TTC549 (cell line): ENCODE data around the gene FUT7.
"Not testable (repeated sequence)": the region's sequence is repeated elsewhere in the genome, so short reads cannot be mapped to it uniquely, and the experiment has no call there.

Experiments used
- FAIRE-seq: peaks from 2 replicates; lab custom pipeline; 2012; peaks lifted over from hg19 to GRCh38; lab: Jason Lieb, UNC

FUT7 gene

DNA sequence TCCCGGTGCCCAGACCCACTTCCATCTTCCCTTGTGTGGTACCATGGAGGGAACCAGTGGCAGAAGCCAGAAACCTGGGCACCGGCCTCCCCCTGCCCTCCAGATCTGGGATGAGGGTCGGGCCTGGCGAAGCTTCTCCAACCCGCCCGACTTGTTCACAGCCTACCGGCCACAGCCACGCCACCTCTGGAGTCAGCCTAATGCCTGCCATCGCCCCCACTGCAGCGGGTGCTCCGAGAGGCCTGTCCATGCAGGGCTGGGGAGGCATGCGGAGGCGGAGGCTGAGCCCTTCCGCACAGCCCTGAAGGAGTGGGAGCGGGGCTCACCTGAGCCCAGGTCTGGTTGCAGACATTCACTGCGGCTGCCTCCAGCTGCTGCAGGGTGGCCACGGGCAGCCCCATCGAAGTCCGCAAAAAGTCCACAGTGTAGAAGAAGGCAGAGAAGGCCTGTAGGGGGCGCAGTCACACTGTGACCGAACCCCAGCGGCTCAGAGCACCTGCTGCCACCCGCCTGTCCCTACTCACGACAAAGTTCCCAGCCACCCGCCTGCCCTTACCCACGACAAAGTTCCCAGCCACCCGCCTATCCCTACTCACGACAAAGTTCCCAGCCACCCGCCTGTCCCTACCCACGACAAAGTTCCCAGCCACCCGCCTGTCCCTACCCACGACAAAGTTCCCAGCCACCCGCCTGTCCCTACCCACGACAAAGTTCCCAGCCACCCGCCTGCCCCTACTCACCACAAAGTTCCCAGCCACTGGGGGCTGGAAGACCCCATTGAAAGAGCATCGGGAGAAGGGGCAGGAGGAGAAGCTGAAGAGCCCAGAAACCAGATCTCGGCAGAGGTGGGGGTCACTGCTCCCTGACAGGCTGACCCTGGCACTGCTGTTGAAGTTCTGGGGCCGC is 17.9 kb upstream of the FUT7 start:
- no peak for FAIRE-seq

DNA sequence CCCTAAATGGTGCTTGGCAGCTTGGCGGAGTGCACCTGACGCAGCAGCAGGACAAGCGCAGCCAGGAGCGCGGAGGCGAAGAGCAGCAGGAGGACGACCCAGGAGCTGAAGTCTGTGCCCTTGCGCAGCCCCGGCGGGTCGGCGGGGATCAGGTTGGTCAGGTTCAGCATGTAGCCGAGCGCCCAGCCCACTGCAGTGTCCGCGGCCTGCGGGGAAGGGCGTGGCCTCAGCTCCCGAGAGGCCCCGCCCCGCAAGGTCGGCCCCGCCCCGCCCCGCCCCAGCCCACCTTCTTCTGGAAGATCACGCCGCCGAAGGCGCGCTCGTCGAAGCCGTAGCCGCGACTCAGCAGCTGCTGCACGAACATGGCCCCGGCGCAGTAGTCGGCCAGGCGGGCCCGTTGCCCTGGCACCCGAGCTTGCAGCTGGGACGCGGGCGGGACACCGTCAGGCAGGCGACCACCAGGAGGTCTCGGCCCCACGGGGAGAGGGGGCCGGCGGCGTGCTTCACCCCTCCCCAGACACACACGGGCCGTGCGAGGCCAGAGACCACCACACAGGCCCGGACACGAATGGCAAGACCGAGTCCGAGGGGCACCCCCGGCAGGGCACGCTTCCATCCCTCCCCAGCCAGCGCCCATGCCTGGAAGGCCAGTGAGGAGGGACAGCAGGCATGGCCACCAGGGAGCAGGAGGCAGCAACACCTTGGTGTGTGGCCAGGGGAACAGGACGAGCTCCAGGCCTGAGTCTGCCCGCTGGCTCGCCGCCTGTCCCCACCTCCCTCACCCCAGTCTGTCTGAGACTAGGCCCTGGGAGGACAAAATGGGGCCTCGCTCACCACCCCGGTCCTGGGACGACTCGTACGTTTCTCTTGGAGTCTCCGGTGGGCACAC is 17.0 kb upstream of the FUT7 start:
- FAIRE-seq: no peak

DNA sequence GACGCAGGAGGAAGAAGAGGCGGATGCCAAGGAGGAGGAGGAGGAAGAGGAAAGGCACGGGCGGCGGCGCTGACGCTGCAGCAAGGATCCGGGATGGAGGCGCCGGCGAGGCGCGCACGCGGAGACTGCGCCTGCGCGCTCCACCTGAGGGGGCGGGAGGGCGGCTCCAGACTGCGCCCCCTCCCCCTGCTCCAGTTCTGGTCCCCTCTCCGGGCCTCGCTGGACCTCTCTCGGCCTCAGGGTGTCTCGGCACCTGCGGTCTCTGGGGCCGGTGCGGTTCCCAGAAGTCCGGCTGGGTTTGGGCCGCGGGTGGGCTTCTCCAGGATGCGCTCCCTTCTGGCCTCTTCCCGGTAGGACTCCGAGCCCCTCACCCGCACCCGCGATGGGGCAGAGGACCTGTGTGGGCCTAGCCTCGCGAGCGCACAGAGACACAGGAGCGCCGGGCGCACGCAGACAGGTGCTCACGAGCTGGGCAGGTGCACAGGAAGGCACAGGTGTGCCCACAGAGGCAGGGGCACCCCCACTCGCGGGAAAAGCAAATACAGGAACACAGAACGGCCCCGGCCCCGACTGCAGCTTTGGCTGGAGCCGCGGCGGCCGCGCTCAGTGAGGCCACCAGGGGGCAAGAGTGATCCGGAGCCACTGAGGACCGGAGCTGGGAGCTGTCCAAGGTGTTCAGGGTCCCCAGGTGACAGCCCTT is 14.3 kb upstream of the FUT7 start, which contains the start of gene NPDC1:
NPDC1 (minus strand) TSS at position 90 of the 700 bp plus-strand sequence. CDS start 188 bp downstream, outside the sequence.
- FAIRE-seq: no peak

DNA sequence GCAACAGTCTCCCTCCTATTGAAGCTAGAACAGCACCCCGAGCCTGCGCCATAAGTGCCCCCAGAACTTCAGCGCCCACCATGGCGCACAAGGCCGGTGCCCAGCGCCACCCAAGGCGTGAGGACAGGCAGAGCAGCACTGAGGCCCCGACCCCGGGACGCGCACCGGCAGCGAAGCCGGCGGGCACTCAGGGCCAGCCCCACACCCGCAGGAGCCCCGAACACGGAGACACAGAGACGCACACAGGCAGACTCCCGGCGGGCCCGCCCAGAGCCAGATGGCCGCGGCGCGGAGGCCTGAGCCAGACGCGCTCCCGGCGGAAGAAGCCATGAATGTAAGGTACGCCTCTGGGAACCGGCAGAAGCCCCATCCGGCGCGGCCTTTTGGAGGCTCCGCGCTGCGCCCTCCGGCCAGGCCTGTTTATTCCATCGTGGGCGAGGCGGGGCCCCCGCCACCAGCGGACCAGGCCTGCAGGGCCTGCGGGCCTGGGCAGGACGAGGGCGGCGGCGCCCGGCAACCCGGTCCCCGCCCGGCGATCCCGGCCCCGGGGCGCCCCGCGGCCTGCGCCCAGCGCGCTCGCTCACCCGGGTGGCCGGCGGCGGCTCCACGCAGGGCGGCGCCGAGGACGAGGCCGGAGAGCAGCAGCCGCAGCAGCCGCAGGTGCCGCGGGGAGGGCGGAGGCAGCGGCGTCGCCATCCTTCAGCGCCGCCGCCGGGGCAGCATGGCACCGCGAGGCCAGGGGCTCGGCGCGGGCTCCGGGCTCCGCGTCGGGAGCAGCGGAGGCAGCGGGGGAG is 13.6 kb upstream of the FUT7 start:
- FAIRE-seq: no peak

DNA sequence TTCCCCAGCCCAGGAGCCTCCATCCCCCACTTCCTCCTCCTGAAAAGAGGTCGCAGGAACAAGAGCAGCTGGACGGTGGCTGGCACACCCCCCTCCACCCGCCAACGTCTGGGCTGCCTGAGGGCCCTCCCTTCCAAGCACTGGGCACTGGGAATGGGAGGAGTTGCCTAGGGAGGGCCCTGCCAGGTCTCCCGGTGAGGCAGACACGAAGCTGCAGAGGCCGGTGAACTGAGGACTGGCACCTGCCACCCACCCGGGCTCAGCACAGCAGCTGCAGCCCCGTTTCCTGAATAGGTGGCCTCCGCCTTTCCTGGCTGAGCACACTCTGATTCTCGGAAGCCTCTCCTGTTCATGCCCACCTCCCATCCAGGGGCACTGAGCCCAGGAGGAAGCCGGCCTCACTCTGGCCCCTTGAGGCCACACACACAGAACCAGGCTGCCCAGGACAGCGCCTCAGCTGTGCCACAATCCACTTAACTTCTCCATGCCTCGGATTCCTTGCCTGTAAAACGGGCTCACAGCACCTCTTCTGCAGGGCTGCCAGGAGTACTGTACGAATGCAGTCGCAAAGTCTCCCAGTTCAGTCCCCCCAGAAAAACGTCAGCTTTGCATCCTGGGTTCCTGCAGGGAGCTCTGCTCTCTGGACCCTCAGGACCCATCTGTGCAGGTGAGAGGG is 12.8 kb upstream of the FUT7 start:
- no peak for FAIRE-seq

DNA sequence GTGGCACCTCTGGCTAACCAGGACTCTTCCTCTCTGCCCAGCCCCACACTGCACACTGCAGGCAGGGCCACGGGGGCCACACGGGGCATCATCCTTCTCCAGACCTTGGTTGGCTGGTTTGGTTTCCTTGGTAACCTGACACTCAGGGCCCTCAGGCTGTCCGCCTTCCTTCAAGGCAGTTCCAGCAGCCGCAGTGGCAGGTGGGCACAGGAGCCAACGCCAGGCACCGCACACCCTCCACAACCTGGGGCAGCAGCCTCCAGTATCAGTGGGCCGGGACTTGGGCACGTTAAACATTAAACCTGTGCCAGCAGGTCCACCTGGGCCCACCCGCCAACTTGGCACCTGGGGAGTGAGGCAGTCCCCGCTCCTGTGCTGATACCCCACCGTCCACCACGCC is 12.1 kb upstream of the FUT7 start:
- no peak for FAIRE-seq

DNA sequence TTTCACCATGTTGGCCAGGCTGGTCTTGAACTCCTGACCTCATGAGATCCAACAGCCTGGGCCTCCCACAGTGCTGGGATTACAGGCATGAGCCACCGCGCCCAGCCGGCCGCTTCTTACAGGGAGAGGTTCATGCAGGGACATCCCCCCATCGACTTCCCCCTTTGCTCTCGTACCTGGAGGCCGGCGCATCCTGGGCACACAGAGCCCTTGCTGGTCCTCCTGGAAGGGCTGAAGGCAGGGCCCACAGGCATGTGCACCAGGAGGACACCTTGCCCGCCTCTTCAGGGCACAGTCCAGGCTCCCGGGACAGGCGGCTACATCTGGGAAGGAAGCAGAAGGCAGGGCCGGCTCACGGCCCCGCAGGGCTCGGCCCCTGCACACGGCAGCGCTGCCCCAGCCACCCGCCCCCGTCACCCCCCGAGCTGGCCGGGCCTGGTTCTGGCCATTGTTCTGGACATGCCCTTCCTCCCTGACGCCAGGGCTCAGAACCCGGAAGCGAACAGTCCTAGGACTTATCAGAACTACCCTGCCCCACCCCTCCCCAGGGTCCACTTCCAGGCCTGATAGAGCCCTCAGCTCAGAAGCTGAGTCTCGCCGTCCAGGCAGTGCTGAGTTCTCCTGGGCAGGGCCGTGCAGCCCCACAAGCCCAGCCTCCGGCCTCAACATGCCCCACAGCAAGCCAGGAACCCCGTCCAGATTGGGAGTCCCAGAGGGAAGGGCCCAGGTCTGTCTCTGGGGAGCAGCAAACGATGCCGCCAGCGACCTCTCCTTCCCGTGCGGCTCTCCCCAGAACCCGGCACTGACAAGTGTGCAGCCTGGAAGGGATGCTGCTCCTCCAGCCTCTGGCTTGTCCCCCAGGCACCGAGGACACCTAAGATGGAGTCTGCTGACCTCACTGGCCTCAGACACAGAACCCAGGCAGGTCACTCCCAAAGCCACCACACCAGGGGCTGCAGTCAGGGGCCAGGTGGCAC is 11.2 kb upstream of the FUT7 start:
- FAIRE-seq: no peak

DNA sequence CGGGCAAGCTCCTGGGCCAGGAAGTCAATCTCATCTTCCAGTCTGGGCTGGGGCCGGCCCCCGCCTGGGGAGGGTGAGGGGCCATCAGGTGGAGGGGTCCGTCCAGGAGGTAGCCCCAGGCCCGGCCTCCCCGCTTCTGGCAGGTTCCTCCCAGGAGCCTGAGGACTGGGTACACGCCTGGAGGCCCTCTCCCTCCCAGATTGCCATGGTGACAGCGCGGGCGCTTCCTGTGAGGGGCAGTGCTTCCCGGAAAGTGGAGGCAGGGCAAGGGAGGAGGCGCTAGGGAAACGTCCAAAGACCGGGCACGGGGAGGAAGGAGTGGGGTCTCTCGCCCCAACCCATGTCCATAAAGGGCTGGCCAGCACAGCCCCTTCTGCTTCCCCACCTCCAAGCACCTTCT is 9.2 kb upstream of the FUT7 start:
- no peak for FAIRE-seq

DNA sequence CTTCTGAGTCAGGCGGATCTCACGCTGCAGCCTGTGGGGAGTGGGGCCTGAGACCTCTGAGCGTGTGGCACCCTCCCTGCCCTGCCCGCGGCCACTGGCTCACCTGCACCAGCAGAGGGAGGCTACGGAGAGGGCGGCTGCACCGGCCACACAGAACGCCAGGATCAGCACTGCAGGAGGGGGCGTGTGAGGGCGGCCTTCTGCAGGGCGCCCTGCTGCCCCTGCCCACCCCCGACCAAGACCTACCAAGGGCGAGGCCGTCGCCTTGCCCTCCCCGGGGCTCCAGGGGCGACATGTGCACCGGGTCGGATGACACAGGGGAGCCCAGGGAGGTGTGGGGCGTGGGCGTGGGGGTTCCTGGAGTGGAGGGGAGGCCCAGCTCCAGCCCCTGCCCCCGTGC is 8.7 kb upstream of the FUT7 start:
- no peak for FAIRE-seq

DNA sequence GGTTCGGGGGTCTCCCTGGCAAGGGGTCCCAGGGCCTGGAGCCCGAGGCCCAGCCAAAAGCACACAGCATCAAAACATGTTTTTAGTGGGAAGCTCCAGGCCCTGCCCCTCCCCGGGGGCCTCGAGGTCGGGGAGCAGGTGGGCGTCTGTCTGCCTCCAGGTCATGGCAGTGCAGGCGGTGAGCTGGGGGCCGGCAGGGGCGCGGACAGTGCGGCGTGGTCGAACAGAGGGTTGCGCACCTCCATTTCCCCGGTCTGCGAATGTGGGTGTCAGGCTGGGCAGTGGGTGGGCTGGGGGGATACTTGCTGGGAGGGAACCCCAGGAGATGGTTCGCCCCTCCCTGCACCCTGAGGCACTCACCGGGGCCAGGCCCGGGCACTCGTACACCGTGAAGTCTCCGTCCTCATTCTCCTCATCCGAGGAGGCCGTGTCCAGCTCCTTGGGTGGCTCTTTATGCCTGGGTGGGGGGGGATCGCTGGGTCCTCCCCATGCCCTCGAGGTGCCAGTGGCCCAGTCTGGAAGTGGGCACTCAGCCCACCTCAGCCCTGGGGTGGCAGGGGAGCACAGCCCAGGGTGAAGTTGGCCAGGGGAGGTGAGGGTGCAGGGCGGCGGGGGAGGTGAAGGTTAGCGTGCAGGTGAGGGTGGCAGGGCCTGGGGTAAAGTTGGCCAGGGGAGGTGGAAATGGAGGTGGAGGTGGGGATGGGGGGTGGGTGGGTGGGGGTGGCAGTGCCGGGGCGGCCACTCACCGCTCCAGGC is 7.9 kb upstream of the FUT7 start:
- FAIRE-seq: no peak

DNA sequence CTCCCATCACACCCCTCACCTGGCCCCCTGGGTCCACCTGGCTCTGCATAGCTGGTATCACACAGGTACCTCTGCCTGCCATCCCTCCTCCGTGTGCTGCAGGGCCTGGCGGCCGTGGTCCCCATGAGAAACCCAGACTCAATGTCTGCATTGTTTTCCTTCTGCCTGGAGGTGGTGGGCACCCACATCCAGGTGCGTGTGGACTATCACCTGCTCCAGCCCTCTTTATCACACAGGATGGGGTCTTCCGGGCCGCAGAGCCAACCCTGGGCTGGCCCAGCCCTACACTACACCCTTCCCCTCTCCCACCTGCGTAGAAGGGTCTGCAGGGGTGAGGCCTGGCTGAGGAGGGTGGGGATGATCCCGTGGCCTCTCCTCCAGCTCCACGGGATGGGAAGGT is 7.0 kb upstream of the FUT7 start:
- FAIRE-seq: no peak

DNA sequence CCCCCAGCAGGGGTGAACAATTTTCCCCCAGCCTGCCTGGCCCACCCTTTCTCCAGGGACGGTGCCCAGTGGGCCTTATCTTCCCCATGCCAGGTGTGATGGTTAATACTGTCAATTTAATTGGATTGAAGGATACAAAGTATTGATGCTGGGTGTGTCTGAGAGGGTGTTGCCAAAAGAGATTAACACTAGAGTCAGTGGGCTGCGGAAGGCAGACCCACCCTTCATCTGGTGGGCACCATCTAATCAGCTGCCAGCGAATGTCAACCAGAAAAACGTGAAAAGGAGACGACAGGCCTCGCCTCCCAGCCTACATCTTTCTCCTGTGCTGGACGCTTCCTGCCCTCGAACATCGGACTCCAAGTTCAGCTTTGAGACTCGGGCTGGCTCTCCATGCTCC is 5.6 kb upstream of the FUT7 start:
- FAIRE-seq: no peak

DNA sequence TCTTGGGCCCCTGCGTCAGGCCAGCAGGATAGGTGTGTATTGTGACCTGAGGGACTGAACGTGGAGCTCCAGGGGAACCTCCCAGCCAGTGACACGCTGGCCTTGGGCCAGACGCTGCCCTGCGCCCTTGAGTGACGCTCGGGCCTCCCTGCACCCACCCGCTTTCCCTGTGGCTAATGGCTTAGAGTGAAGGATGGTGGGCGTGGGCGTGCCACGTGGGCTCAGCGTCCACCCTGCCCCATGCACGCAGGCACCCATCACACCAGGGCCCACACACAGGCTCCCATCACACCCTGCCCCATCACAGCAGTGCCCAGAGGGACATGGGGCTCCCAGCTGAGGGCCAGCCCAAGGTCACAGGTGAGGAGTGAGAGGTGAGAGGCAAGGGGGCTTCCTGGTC is 5.1 kb upstream of the FUT7 start:
- FAIRE-seq: no peak

DNA sequence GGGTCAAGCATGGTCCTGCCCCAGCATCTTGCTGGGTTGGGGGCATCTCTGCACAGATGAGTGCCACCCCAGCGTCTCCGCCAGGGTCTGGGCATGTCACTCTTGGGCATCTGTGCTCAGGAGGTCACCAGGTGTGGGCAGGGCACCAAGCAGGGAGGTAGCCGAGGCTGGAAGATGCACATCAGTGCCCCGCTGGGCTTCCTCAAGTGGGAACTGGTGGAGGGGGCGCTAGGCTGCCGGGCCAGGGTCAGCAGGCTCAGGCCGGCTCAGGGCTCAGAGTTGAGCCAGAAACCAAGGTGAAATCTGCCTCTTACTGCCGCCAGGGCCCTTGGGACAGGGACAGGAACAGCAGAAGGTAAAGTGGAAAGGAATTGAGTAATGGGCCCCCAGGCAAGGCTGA is 4.0 kb upstream of the FUT7 start:
- no peak for FAIRE-seq

DNA sequence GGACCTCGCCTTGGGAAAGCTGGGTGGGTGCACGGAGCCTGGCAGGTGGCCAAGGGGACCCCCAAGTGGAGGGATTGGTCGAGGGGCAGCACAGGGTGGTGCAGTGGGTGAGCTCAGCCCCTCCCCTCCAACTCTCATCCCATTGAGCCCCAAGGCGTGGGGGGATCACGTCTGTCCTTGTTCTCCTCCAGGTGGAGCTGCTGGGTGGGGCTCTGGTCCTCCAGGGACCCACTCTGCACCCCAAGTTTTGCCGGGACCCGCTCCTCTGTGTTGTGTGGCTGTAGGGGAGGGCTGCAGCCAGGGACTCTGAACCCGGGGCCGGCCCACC is 3.6 kb upstream of the FUT7 start:
- no peak for FAIRE-seq

DNA sequence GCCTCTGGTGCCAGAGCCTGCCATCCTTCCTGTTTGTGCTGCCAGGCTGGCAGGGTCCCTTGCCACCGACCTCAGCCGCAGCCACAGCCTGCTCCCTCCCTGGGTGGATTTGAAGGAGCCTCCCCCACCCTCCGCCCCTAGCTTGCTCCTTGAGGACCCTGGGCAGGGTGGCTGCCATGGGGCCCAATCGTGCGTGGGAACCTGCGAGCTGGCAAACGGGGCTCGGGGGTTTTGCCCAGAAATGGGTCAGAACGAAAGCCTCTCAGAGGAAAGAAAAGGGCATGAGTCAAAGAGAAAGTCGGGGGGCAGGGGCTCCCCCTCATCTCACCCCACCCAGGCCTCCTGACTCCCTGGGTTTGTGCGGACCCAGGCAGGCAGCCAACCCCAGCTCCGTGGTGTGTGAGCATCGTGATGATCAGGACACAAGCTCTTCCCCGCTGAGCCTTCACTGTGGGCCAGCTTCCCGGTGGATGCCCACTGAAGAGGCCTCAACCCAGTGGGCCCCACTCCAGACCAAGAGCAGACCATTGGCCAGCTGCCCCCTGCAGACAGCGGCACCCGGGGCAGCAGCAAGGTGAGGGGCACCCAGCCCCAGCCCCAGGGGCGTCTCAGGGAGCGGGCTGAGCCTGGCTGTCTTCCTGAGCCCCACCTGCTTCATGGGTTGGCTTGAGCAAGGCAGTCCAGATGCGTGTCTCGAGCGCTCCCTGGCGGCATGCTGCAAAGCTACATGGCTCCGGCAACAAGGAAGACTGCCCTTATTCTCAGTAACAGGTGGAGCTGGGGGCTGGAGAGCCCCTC is 3.0 kb upstream of the FUT7 start:
- FAIRE-seq: no peak

DNA sequence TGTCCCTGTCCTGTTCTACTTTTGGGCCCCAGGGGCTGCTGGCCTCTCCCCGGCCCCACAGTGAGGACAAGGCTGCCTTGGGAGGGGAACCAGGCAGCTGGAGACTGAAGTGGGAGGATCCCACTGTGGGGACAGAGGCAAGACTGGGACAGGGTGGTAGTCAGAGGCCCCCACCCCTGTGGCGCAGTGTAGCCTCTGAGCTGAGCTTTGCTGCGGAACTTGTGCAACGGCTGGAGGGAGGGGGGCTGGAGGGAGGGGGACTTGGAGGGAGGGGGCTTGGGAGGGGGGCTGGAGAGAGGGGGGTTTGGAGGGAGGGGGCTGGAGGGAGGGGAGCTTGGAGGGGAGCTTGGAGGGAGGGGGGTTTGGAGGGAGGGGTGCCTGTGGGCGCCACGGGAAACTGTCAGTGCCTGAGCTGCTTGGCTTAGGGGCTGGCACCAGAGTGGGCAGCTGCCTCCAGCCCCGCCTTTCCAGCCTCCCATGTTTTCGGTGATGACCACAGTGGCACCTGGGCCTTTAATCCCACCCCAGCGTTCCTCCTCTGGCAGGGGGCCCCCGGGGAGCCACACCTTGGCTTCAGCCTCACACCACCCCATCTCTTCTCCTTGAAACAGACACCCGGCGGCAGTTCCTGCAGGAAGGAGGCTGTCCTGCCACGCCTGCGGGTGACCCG is 2.3 kb upstream of the FUT7 start:
- FAIRE-seq: no peak

DNA sequence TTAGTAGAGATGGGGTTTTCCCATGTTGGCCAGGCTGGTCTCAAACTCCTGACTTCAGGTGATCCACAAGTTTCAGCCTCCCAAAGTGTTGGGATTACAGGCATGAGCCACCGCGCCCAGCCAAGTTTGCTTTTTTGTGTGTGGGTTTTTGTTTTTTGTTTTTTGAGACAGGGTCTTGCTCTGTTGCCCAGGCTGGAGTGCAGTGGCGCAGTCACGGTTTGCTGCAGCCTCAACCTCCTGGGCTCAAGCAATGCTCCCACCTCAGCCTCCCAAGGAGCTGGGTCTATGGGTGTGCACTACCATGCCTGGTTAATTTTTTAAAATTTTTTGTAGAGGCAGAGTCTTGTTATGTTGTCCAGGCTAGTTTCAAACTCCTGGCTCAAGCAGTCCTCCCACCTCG is 1.6 kb upstream of the FUT7 start:
- FAIRE-seq: not testable (repeated sequence)
